GM18508 (cell line): Measurements from ENCODE around the gene FCAR.
"Not testable (repeated sequence)": the region's sequence is repeated elsewhere in the genome, so short reads cannot be mapped to it uniquely, and the experiment has no call there.

Experiments used
- ATAC-seq: cut with Tn5 transposase; IDR thresholded peaks from one replicate; pipeline ENCODE4 v1.9.1; 2021; ENCODE audit warnings: moderate number of reproducible peaks; ENCODE audit not compliant: insufficient read depth, unreplicated experiment

The FCAR gene

DNA sequence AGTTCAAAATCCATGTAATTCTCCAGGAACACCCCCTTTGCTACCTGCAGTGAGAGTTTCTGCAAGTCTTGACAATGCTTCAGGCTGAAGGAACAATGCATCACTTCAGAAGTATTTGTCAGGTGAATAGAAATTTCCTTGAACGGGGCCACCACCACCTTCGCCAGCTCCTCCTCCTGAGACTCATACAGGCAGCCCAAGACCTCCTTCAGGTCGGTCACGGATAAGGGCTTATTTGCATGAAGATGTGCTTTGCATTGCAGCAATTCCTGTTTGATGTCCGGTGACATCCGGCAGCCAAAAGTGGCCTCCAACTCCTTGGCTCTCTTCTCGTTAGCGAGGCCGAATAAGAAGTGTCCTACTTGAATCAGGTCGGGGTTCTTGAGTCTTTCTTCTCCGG is 64.9 kb downstream of the FCAR start:
- ATAC-seq = no peak

DNA sequence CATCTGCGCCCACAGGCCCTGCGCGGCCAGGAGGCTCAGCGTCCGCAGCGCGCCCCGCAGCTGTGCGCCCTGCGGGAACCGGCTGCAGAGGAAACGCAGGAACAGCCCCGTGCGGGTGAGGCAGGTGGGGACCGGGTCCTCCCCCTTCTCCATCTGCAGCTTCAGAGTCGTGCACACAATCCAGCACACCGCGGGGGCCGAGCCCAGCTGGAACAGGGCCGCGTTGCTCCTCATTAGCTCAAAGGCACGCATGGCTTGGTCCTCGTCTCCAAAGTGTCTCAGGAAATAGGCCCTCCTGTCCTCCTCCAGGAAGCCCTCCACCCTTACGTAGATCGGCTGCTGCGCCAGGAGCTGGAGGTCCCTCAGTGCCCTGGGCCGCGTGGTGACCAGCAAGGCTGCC is 65.5 kb downstream of the FCAR start:
- ATAC-seq = not testable (repeated sequence)
